Measurements from ENCODE around the gene SH3GLB2. TPM values are rescaled to one million over a fixed set of nuclear protein-coding genes. Genes with fewer than 3 reads are reported as not detected.
A peak's percentile ranks its signal among the peaks of the same experiment; 100 is the strongest.

SH3GLB2 gene
- total RNA-seq, 4 donors from 2014 or later: 33.6 to 55.1 (median 44.1) TPM

- TF ChIP-seq CTCF (IDR thresholded peaks at IDR 0.05 in 4 of 5, conservative IDR thresholded peaks at IDR 0.05 in 1 of 5) (no peak), POLR2A (IDR thresholded peaks at IDR 0.05) (no peak)
- in situ Hi-C loops (cut with MboI; ENCODE audit: low sequenced_read_pairs in 4 of 4): no loop called here
- Histone ChIP-seq H3K27ac (peak overlapping the region; percentile 81 to 90 (median 86)), H3K4me3 (peak overlapping the region in 1 of 4 donors; percentile 11), H3K27me3 (no peaks in the 10 kb centered on the region), H3K4me1 (peaks cover 30 to 38% of the 10 kb centered on the region in 2 donors), H3K9me3 (no peaks in the 10 kb centered on the region), H3K36me3 (no peaks in the 10 kb centered on the region)
- intact Hi-C loops (cut with DNase I; ENCODE audit: low total_unique reads): loop anchor here (2.0 to 10.0 kb wide), 3 partner anchors 16 to 472 kb away; no protein-coding TSS in a partner anchor
- peak; percentile 83 to 95 for DNase-seq
- ATAC-seq: peak; percentile 69 to 73
These were observed 4.9 kb downstream of the SH3GLB2 start for GRCh38 chr9:129023036-129023907.

GRCh38 chr9:129022037-129022436 lies 6.1 kb downstream of the SH3GLB2 start:
- TF ChIP-seq CTCF (IDR thresholded peaks at IDR 0.05 in 4 of 5, conservative IDR thresholded peaks at IDR 0.05 in 1 of 5) (no peak), POLR2A (IDR thresholded peaks at IDR 0.05) (no peak)
- ATAC-seq (no peak), DNase-seq (no peak)
- Histone ChIP-seq H3K4me1 (peaks cover 24 to 31% of the 10 kb centered on the region in 2 donors), H3K4me3 (no peak overlapping the region), H3K36me3 (peaks cover 0 to 8% of the 10 kb centered on the region in 2 donors), H3K27ac (peak overlapping the region; percentile 81 to 90 (median 86)), H3K9me3 (no peaks in the 10 kb centered on the region), H3K27me3 (no peaks in the 10 kb centered on the region)
- in situ Hi-C loops (cut with MboI; ENCODE audit: low sequenced_read_pairs in 4 of 4): no loop called here
- intact Hi-C loops (cut with DNase I; ENCODE audit: low total_unique reads): loop anchor here (2.0 to 10.0 kb wide), 3 partner anchors 15 to 473 kb away; no protein-coding TSS in a partner anchor

GRCh38 chr9:129021091-129021490 lies 7.0 kb downstream of the SH3GLB2 start:
- peak overlapping the region in 3 of 4 donors; percentile 26 to 43 (median 30) for H3K27ac ChIP-seq
- H3K36me3 ChIP-seq: peaks cover 0 to 8% of the 10 kb centered on the region in 2 donors
- H3K27me3 ChIP-seq: no peaks in the 10 kb centered on the region
- H3K4me3 ChIP-seq: no peak overlapping the region
- no peak for DNase-seq
- peaks cover 19 to 22% of the 10 kb centered on the region in 2 donors for H3K4me1 ChIP-seq
- in situ Hi-C loops (cut with MboI; ENCODE audit: low sequenced_read_pairs in 4 of 4) (no loop called here), intact Hi-C loops (cut with DNase I; ENCODE audit: low total_unique reads) (loop anchor here (5.0 to 10.0 kb wide), 2 partner anchors 159 to 474 kb away; no protein-coding TSS in a partner anchor)
- no peak for ATAC-seq
- no peaks in the 10 kb centered on the region for H3K9me3 ChIP-seq
- TF ChIP-seq POLR2A (IDR thresholded peaks at IDR 0.05) (no peak), CTCF (IDR thresholded peaks at IDR 0.05 in 4 of 5, conservative IDR thresholded peaks at IDR 0.05 in 1 of 5) (no peak)

- no peak overlapping the region for H3K4me3 ChIP-seq
- no peak for ATAC-seq
These were observed 13.5 kb downstream of the SH3GLB2 start for GRCh38 chr9:129014608-129015007.

More at GRCh38 chr9:129014608-129015007, 13.5 kb downstream of the SH3GLB2 start:
- H3K9me3 ChIP-seq: no peaks in the 10 kb centered on the region
- in situ Hi-C loops (cut with MboI; ENCODE audit: low sequenced_read_pairs in 4 of 4): no loop called here
- H3K4me1 ChIP-seq: peaks cover 0 to 5% of the 10 kb centered on the region in 2 donors
- DNase-seq: no peak
- no peak overlapping the region for H3K27ac ChIP-seq
- H3K36me3 ChIP-seq: peaks cover 0 to 55% of the 10 kb centered on the region in 2 donors
- H3K27me3 ChIP-seq: no peaks in the 10 kb centered on the region
- intact Hi-C loops (cut with DNase I; ENCODE audit: low total_unique reads): no loop called here
- no peak for TF ChIP-seq CTCF (IDR thresholded peaks at IDR 0.05 in 4 of 5, conservative IDR thresholded peaks at IDR 0.05 in 1 of 5)
- TF ChIP-seq POLR2A (IDR thresholded peaks at IDR 0.05): no peak
